GM19468 (cell line): Measurements from ENCODE around the gene TMEM225B.
"Not testable (repeated sequence)": the region's sequence is repeated elsewhere in the genome, so short reads cannot be mapped to it uniquely, and the experiment has no call there.

Experiments used
- ATAC-seq: cut with Tn5 transposase; IDR thresholded peaks from one replicate; pipeline ENCODE4 v1.9.1; 2021; ENCODE audit warnings: mild to moderate bottlenecking, moderate library complexity, moderate number of reproducible peaks; ENCODE audit not compliant: unreplicated experiment; ENCODE audit errors: extremely low read depth

The TMEM225B gene

DNA sequence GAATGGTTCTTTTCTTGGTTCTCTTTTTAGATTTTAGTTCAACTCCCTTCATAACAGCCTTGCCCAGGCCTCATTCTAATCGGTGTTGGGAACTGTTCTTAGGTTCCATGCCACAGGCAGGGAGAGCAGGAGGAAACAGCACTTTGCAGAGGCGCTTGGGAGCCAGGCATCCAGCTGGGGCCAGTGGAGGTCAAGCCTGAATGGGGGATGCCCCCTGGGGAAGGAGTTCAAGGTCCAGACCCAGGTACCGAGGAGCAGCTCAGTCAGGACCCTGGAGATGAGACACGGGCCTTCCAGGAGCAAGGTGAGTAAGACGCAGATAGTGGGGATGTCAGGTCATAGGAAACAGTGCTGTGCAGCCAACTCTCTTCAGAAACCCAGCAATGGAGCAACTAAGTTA lies 23.2 kb downstream of the TMEM225B start:
- ATAC-seq = no peak

- no peak for ATAC-seq
These were observed 24.5 kb downstream of the TMEM225B start for GRCh38 chr7:99622596-99622995.

- no peak for ATAC-seq
These were observed 25.1 kb downstream of the TMEM225B start for GRCh38 chr7:99623091-99623693.

GRCh38 chr7:99623702-99624447 lies 25.8 kb downstream of the TMEM225B start:
- no peak for ATAC-seq

- no peak for ATAC-seq
These were observed 26.4 kb downstream of the TMEM225B start for GRCh38 chr7:99624484-99624883.

DNA sequence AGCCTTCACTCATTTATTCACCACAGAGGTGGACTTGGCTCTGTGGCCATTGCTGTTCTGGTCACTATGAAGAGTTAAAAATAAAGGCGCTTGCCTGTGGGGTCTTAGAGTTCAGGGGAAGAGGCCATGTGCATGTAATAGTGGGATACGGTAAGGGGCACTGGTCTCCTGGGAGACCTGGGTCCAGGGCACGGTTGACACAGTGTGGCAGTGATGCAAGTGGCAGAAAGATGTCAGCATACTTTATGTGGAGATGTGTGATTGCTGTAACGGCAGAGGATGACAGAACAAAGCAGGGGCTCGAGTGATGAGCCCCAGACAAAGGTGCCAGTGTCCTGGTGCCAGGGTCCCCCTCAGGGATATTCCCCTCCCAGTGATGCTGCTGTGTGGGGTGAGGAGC lies 27.3 kb downstream of the TMEM225B start:
- no peak for ATAC-seq

DNA sequence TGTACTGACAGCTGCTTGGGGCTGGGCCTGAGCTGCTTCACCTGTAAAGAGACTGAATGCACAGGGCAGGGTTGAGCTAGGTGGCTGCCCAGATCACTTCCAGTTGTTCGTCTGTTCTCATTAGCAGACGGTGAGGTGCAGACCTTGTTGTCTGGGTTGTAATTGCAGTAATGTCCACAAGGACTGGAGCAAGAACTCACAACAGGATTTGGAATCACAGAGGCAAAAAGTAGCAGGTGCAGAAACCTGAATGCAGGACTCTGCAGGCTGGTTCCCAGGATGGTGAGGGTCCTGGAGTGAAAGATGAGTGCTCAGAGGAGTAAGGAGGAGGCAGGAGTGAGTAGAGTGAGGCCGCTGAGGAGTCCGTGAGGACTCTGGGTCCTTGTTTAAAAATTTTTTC lies 27.9 kb downstream of the TMEM225B start:
- ATAC-seq = no peak

DNA sequence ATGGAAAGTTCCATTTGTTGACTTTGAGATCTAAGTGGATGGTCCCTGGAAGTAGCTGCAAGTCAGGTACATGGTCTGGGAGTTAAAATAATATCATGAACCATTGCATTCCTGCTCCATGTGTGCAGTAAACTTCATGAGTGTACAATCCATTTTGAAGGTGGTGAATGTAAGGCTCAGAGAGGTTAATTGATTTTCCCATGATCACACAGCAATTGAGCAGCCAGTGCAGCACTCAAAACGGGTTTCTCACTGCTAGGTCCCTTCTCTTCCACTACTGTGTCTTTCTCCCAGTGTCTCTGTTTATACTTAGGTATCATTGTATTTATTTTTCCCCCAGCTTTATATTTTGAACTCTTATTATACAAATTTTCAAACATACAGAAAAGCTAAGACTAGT lies 28.6 kb downstream of the TMEM225B start:
- no peak for ATAC-seq

DNA sequence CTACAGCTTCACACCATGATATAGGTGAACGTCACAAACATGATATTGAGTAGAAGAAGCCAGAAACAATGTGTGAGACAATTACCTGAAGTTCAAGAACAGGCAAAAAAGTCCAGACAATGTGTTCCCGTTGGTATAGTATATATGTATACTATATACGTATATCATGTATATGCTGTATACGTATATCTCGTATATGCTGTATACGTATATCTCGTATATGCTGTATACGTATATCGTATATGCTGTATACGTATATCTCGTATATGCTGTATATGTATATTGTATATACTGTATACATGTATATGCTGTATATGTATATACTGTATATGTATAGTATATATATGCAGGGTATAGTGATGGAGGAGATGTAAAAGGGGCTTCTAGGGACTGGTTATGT lies 29.4 kb downstream of the TMEM225B start:
- ATAC-seq = no peak

GRCh38 chr7:99628471-99629465 lies 30.7 kb downstream of the TMEM225B start:
- no peak for ATAC-seq

- no peak for ATAC-seq
These were observed 31.6 kb downstream of the TMEM225B start for GRCh38 chr7:99629643-99630042.

GRCh38 chr7:99631295-99632109 lies 33.4 kb downstream of the TMEM225B start:
- no peak for ATAC-seq

- not testable (repeated sequence) for ATAC-seq
These were observed 39.3 kb downstream of the TMEM225B start for GRCh38 chr7:99637414-99637813.

DNA sequence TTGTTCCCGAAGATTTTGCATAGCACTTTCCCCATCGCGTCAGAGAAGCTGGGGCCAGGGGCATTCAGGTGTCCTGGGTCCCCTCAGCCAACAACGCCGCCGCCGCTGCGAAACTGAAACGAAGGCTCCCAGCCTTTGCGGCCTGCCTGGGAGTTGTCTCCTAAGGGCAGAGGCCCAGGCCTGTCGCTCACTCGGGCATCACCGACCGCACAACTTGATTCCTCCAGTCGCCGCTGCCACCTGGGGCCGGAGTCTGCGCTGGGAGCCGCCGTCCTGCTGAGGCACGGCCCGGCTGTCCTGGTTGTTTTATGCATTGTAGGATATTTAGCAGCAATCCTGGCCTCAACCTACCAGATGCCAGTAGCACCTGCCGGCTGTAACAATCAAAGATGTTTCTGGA lies 40.7 kb downstream of the TMEM225B start:
- ATAC-seq = no peak

GRCh38 chr7:99639267-99639666 lies 41.2 kb downstream of the TMEM225B start:
- no peak for ATAC-seq

- ATAC-seq = no peak
These were observed 44.0 kb downstream of the TMEM225B start for GRCh38 chr7:99642027-99642426.

DNA sequence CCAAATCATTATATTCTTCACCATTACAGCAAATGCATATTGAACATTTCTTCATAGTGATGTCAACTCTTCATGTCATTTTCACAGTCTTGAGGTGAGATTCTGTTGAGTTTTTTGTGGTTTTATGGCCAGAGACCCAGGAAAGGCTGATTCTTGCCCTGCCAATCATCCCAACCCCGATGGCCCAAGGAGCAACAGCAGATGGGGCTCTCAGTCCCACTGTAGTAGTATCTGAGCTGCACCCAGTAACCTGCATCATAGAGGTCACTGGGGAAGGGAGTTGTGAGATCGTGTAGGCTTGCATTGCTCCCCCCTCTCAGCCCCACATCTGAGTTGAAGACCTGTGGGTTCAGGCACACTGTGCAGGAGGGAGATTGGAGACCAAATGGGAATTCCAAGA lies 45.4 kb downstream of the TMEM225B start:
- ATAC-seq = no peak

DNA sequence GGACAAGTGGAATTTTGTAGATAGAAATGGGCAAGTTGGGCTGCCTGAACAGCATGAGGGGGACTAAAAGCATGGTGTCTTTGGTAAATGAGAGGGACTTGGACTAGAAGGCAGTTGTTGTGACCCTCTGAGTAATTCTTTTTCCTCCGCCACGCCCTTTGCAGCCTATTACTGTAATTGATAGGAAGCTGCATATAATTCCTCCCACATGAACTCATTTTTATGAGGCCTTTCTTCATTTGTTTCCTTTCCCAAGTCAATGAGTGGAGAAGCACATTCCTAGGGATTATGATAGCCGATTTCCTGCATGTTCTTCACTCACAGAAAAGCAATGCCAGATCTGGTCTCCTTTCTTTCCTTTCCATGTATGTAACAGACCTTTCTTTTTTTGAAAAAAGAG lies 46.4 kb downstream of the TMEM225B start:
- ATAC-seq = no peak

- no peak for ATAC-seq
These were observed 47.5 kb downstream of the TMEM225B start for GRCh38 chr7:99645590-99645989.

- no peak for ATAC-seq
These were observed 50.8 kb downstream of the TMEM225B start for GRCh38 chr7:99648843-99649242.
